Memory B cell (primary cell): ENCODE results near the gene TOLLIP.
"Not testable (repeated sequence)": the region's sequence is repeated elsewhere in the genome, so short reads cannot be mapped to it uniquely, and the experiment has no call there.

Experiments used
- ATAC-seq: fragments of 150-1000 bp; cut with Tn5 transposase; 2 replicates; pipeline ENCODE4 v1.10.0; 2021; ENCODE audit warnings: low read depth, mild to moderate bottlenecking, moderate library complexity
- DNase-seq, 2 donors: peaks; one replicate each; pipeline ENCODE4 v3.0.0; 2022; ENCODE audit warnings: low spot score in 2 of 2
- H3K27ac Mint-ChIP-seq: one replicate; pipeline ENCODE4 v1.8.0; 2022; ENCODE audit warnings: mild to moderate bottlenecking, moderate library complexity, mixed read lengths
- H3K27me3 Mint-ChIP-seq: one replicate; pipeline ENCODE4 v1.8.0; 2022; ENCODE audit warnings: mixed read lengths
- H3K36me3 Mint-ChIP-seq: one replicate; pipeline ENCODE4 v1.8.0; 2022; ENCODE audit warnings: mild to moderate bottlenecking, mixed read lengths
- H3K4me1 Mint-ChIP-seq: one replicate; pipeline ENCODE4 v1.8.0; 2022; ENCODE audit warnings: mixed read lengths
- H3K4me3 Mint-ChIP-seq: one replicate; pipeline ENCODE4 v1.8.0; 2022; ENCODE audit warnings: mild to moderate bottlenecking, moderate library complexity, mixed read lengths
- H3K9me3 Mint-ChIP-seq: one replicate; pipeline ENCODE4 v1.8.0; 2022; ENCODE audit warnings: mixed read lengths

Gene TOLLIP

GRCh38 chr11:1244557-1244956 is 64.9 kb downstream of the TOLLIP start:
- ATAC-seq, H3K27me3 Mint-ChIP-seq, DNase-seq, H3K4me3 Mint-ChIP-seq, H3K27ac Mint-ChIP-seq, H3K9me3 Mint-ChIP-seq, H3K36me3 Mint-ChIP-seq, H3K4me1 Mint-ChIP-seq: not testable (repeated sequence)

GRCh38 chr11:1243521-1243920 is 65.9 kb downstream of the TOLLIP start:
- not testable (repeated sequence) for H3K9me3 Mint-ChIP-seq, H3K4me3 Mint-ChIP-seq, ATAC-seq, DNase-seq, H3K27me3 Mint-ChIP-seq, H3K36me3 Mint-ChIP-seq, H3K27ac Mint-ChIP-seq, H3K4me1 Mint-ChIP-seq

- H3K4me3 Mint-ChIP-seq, H3K27ac Mint-ChIP-seq, ATAC-seq: not testable (repeated sequence)
Observed at GRCh38 chr11:1242751-1243150, 66.7 kb downstream of the TOLLIP start.

GRCh38 chr11:1242289-1242688 is 67.1 kb downstream of the TOLLIP start:
- ATAC-seq (no peak), DNase-seq (no peak)
- H3K9me3 Mint-ChIP-seq, result no peaks in the 10 kb centered on the region
- H3K4me1 Mint-ChIP-seq, result no peaks in the 10 kb centered on the region
- no peak overlapping the region for H3K4me3 Mint-ChIP-seq
- no peak overlapping the region for H3K27ac Mint-ChIP-seq
- no peaks in the 10 kb centered on the region for H3K36me3 Mint-ChIP-seq
- no peaks in the 10 kb centered on the region for H3K27me3 Mint-ChIP-seq

More at GRCh38 chr11:1242751-1243150, 66.7 kb downstream of the TOLLIP start:
- not testable (repeated sequence) for H3K27me3 Mint-ChIP-seq, H3K36me3 Mint-ChIP-seq, DNase-seq, H3K9me3 Mint-ChIP-seq, H3K4me1 Mint-ChIP-seq

GRCh38 chr11:1241706-1242105 is 67.7 kb downstream of the TOLLIP start:
- no peak overlapping the region for H3K4me3 Mint-ChIP-seq
- no peak overlapping the region for H3K27ac Mint-ChIP-seq
- no peaks in the 10 kb centered on the region for H3K27me3 Mint-ChIP-seq
- H3K9me3 Mint-ChIP-seq, result no peaks in the 10 kb centered on the region
- ATAC-seq (no peak), DNase-seq (no peak)
- no peaks in the 10 kb centered on the region for H3K4me1 Mint-ChIP-seq
- H3K36me3 Mint-ChIP-seq, result no peaks in the 10 kb centered on the region

GRCh38 chr11:1240771-1241170 is 68.7 kb downstream of the TOLLIP start:
- ATAC-seq (no peak), DNase-seq (no peak)
- H3K27ac Mint-ChIP-seq, result no peak overlapping the region
- H3K4me1 Mint-ChIP-seq, result no peaks in the 10 kb centered on the region
- H3K36me3 Mint-ChIP-seq, result no peaks in the 10 kb centered on the region
- H3K9me3 Mint-ChIP-seq, result no peaks in the 10 kb centered on the region
- H3K27me3 Mint-ChIP-seq, result no peaks in the 10 kb centered on the region
- H3K4me3 Mint-ChIP-seq, result no peak overlapping the region

- no peak overlapping the region for H3K27ac Mint-ChIP-seq
- H3K27me3 Mint-ChIP-seq, result no peaks in the 10 kb centered on the region
- H3K4me3 Mint-ChIP-seq, result no peak overlapping the region
- no peaks in the 10 kb centered on the region for H3K36me3 Mint-ChIP-seq
- no peaks in the 10 kb centered on the region for H3K9me3 Mint-ChIP-seq
- no peaks in the 10 kb centered on the region for H3K4me1 Mint-ChIP-seq
- no peak for ATAC-seq
- no peak for DNase-seq
Observed at GRCh38 chr11:1239596-1240205, 69.7 kb downstream of the TOLLIP start.

GRCh38 chr11:1238767-1239595 is 70.5 kb downstream of the TOLLIP start:
- Mint-ChIP-seq H3K4me3 (no peak overlapping the region), H3K36me3 (no peaks in the 10 kb centered on the region), H3K4me1 (no peaks in the 10 kb centered on the region), H3K27me3 (no peaks in the 10 kb centered on the region), H3K9me3 (no peaks in the 10 kb centered on the region), H3K27ac (no peak overlapping the region)
- no peak for DNase-seq
- no peak for ATAC-seq

GRCh38 chr11:1237851-1238250 is 71.6 kb downstream of the TOLLIP start:
- Mint-ChIP-seq H3K27me3 (no peaks in the 10 kb centered on the region), H3K4me3 (no peak overlapping the region), H3K4me1 (no peaks in the 10 kb centered on the region), H3K36me3 (no peaks in the 10 kb centered on the region), H3K27ac (no peak overlapping the region), H3K9me3 (no peaks in the 10 kb centered on the region)
- DNase-seq (no peak), ATAC-seq (no peak)

GRCh38 chr11:1237128-1237580 is 72.3 kb downstream of the TOLLIP start:
- H3K27me3 Mint-ChIP-seq, result no peaks in the 10 kb centered on the region
- no peak for ATAC-seq
- H3K27ac Mint-ChIP-seq, result no peak overlapping the region
- no peak for DNase-seq
- H3K4me1 Mint-ChIP-seq, result no peaks in the 10 kb centered on the region
- H3K36me3 Mint-ChIP-seq, result no peaks in the 10 kb centered on the region
- no peak overlapping the region for H3K4me3 Mint-ChIP-seq
- no peaks in the 10 kb centered on the region for H3K9me3 Mint-ChIP-seq

- no peak for DNase-seq
- no peak overlapping the region for H3K27ac Mint-ChIP-seq
- no peaks in the 10 kb centered on the region for H3K36me3 Mint-ChIP-seq
- no peaks in the 10 kb centered on the region for H3K9me3 Mint-ChIP-seq
- no peaks in the 10 kb centered on the region for H3K4me1 Mint-ChIP-seq
- H3K4me3 Mint-ChIP-seq, result no peak overlapping the region
- ATAC-seq, result no peak
- H3K27me3 Mint-ChIP-seq, result no peaks in the 10 kb centered on the region
Observed at GRCh38 chr11:1236316-1237127, 72.9 kb downstream of the TOLLIP start.

- H3K9me3 Mint-ChIP-seq, result no peaks in the 10 kb centered on the region
- no peak for ATAC-seq
Observed at GRCh38 chr11:1235901-1236315, 73.5 kb downstream of the TOLLIP start.

GRCh38 chr11:1235306-1235900 is 74.0 kb downstream of the TOLLIP start:
- Mint-ChIP-seq H3K4me1 (no peaks in the 10 kb centered on the region), H3K9me3 (no peaks in the 10 kb centered on the region), H3K27me3 (peaks cover 2% of the 10 kb centered on the region), H3K36me3 (no peaks in the 10 kb centered on the region), H3K4me3 (no peak overlapping the region), H3K27ac (no peak overlapping the region)
- no peak for DNase-seq
- no peak for ATAC-seq

More at GRCh38 chr11:1235901-1236315, 73.5 kb downstream of the TOLLIP start:
- H3K27ac Mint-ChIP-seq, result no peak overlapping the region
- H3K36me3 Mint-ChIP-seq, result no peaks in the 10 kb centered on the region
- no peak for DNase-seq
- H3K4me1 Mint-ChIP-seq, result no peaks in the 10 kb centered on the region
- peaks cover 2% of the 10 kb centered on the region for H3K27me3 Mint-ChIP-seq
- H3K4me3 Mint-ChIP-seq, result no peak overlapping the region
